CD4-positive, alpha-beta T cell treated with Interleukin-17A for 4 hours (primary cell): ENCODE results near the gene FRMD1.

Source experiments
- DNase-seq: peaks from one replicate; pipeline ENCODE4 v3.0.0-alpha.2; 2020; ENCODE audit warnings: mixed read lengths

FRMD1 gene

GRCh38 chr6:168110437-168110836, 31.4 kb upstream of the FRMD1 start:
- DNase-seq = no peak

- DNase-seq = no peak
Observed at GRCh38 chr6:168109171-168109570, 30.2 kb upstream of the FRMD1 start.

- DNase-seq = no peak
Observed at GRCh38 chr6:168107191-168107983, 28.4 kb upstream of the FRMD1 start.

GRCh38 chr6:168106633-168107005, 27.6 kb upstream of the FRMD1 start:
- DNase-seq = no peak

- DNase-seq = no peak
Observed at GRCh38 chr6:168105813-168106632, 27.0 kb upstream of the FRMD1 start.

GRCh38 chr6:168104636-168105035, 25.6 kb upstream of the FRMD1 start:
- no peak for DNase-seq

GRCh38 chr6:168103050-168103830, 24.2 kb upstream of the FRMD1 start:
- DNase-seq = no peak

- DNase-seq = no peak
Observed at GRCh38 chr6:168102315-168102985, 23.4 kb upstream of the FRMD1 start.

- no peak for DNase-seq
Observed at GRCh38 chr6:168101590-168102314, 22.7 kb upstream of the FRMD1 start.

GRCh38 chr6:168100803-168101589, 22.0 kb upstream of the FRMD1 start:
- no peak for DNase-seq

- no peak for DNase-seq
Observed at GRCh38 chr6:168100011-168100802, 21.2 kb upstream of the FRMD1 start.

- DNase-seq = no peak
Observed at GRCh38 chr6:168099201-168100010, 20.4 kb upstream of the FRMD1 start.

- no peak for DNase-seq
Observed at GRCh38 chr6:168098431-168098861, 19.4 kb upstream of the FRMD1 start.

GRCh38 chr6:168097621-168098430, 18.8 kb upstream of the FRMD1 start:
- no peak for DNase-seq

- DNase-seq = no peak
Observed at GRCh38 chr6:168097221-168097620, 18.2 kb upstream of the FRMD1 start.

GRCh38 chr6:168096271-168096764, 17.3 kb upstream of the FRMD1 start:
- no peak for DNase-seq

GRCh38 chr6:168095716-168096250, 16.8 kb upstream of the FRMD1 start:
- no peak for DNase-seq

- DNase-seq = no peak
Observed at GRCh38 chr6:168095171-168095691, 16.2 kb upstream of the FRMD1 start.
